Stomach (tissue), 9 donors: Measurements from ENCODE around the gene RYR3. TPM values are rescaled to one million over a fixed set of nuclear protein-coding genes. Genes with fewer than 3 reads are reported as not detected.

Experiments used
- DNase-seq, 2 donors: peaks; one replicate each; pipeline versions ENCODE4 v3.0.0 to v3.0.0-alpha.2; 2013 to 2019
- H3K27ac ChIP-seq, 5 donors: fragments of 200-600 bp in 4 of 5; sonication (generic) in 4 of 5; one replicate each; pipeline ENCODE4 v1.5.1; 2013 to 2019; ENCODE audit warnings: mild to moderate bottlenecking in 1 of 5, moderate library complexity in 1 of 5
- H3K27me3 ChIP-seq, 3 donors: fragments of 200-600 bp; sonication (generic); one replicate each; pipeline ENCODE4 v1.5.1; 2017 to 2019; ENCODE audit warnings: mixed run types in 1 of 3
- H3K36me3 ChIP-seq, 4 donors: fragments of 200-600 bp; sonication (generic); 1 replicate in 3 of 4; 2 replicates in 1 of 4; pipeline ENCODE4 v1.5.1; 2016 to 2019
- H3K4me1 ChIP-seq, 4 donors: fragments of 200-600 bp; sonication (generic); one replicate each; pipeline ENCODE4 v1.5.1; 2016 to 2019
- H3K4me3 ChIP-seq, 4 donors: fragments of 200-600 bp; sonication (generic) in 3 of 4; one replicate each; pipeline ENCODE4 v1.5.1; 2016 to 2019; ENCODE audit warnings: mild to moderate bottlenecking in 1 of 4
- H3K9me3 ChIP-seq, 4 donors: fragments of 200-600 bp; sonication (generic); one replicate each; pipeline ENCODE4 v1.5.1; 2016 to 2019
- EP300 ChIP-seq: sonication (generic); formaldehyde crosslinking; IDR thresholded peaks from one replicate; pipeline ENCODE4 v1.6.1; 2017; ENCODE audit warnings: antibody characterized with exemption
- POLR2A ChIP-seq, 4 donors: fragments of 450-650 bp; IDR thresholded peaks; one replicate each; pipeline ENCODE4 v1.6.1; 2016; ENCODE audit warnings: antibody characterized with exemption in 4 of 4, control low read depth in 2 of 4, mild to moderate bottlenecking in 1 of 4, moderate library complexity in 1 of 4
- POLR2AphosphoS5 ChIP-seq, 3 donors: sonication (generic); formaldehyde crosslinking; IDR thresholded peaks; one replicate each; pipeline ENCODE4 v1.6.1; 2016; ENCODE audit warnings: antibody characterized with exemption in 3 of 3
- WGBS, 5 donors: extraction: QIAGEN DNeasy Blood & Tissue Kit in 3 of 5; methylation state at CpG; one replicate each; pipeline versions ENCODE4 v1.1.5 to v1.1.7; 2013 to 2018; 5-methylcytosine and 5-hydroxymethylcytosine counted together
- intact Hi-C: fragments of 100-400 bp; cut with DNase I; formaldehyde crosslinking; loops from one replicate; pipeline ENCODE4 v1.15.1; 2023; ENCODE audit warnings: low total_unique reads
- polyA plus RNA-seq, 3 donors: library from polyadenylated mRNA; stranded (reverse); fragments of 200-250 nt; gene quantifications; one replicate each; pipeline ENCODE4 v1.2.3, GENCODE V29; 2013
- total RNA-seq, 5 donors: library from RNA; depleted of rRNA; stranded (reverse); fragments of >200 nt; gene quantifications; one replicate each; pipeline versions ENCODE4 v1.1.0 to v1.2.3, GENCODE V29; 2014 to 2016
- TF ChIP-seq, protein P1 (sequence below), 7 experiments: fragments of 450-650 bp in 4 of 7; fragments of 200-600 bp in 3 of 7; sonication (generic) in 3 of 7; IDR thresholded peaks; one replicate each; pipeline ENCODE4 v1.5.1; 2016 to 2019; ENCODE audit warnings: antibody characterized with exemption in 7 of 7, control low read depth in 2 of 7, mild to moderate bottlenecking in 1 of 7
- donor health status: healthy with polysubstance abuse.
- donor health status: Bipolar disorder and iron deficiency.
- donor health status: healthy.

RYR3 gene
- total and polyA plus RNA-seq, 8 donors: 0.12 to 36.2 (median 4.0) TPM

DNA sequence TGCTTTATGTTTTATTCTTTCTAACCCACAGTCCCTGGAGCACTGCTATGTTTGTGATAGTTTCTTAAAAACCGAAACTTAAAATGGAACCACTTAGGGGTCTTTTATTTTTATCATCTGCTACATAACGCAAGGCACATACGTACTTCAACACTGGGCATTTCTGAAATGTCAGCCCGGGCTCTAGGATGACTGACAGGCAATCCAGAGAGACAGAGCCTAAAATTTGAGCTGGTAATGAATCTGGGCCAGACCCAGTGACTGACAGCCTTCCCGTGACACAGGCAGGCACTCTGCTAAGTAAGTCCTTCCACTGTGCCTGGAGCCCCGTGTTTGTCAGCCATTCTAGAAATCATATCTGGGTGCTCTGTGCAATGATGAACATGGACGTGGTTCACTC lies 84.6 kb downstream of the RYR3 start:
- Histone ChIP-seq H3K36me3 (no peaks in the 10 kb centered on the region), H3K9me3 (no peaks in the 10 kb centered on the region), H3K4me3 (no peak overlapping the region), H3K4me1 (no peaks in the 10 kb centered on the region), H3K27ac (no peak overlapping the region), H3K27me3 (no peaks in the 10 kb centered on the region)
- whole genome bisulfite sequencing, 5 donors: 70 to 86% (median 83%) methylated on average over 7 of the region's 7 CpGs
- TF ChIP-seq, protein P1, sequence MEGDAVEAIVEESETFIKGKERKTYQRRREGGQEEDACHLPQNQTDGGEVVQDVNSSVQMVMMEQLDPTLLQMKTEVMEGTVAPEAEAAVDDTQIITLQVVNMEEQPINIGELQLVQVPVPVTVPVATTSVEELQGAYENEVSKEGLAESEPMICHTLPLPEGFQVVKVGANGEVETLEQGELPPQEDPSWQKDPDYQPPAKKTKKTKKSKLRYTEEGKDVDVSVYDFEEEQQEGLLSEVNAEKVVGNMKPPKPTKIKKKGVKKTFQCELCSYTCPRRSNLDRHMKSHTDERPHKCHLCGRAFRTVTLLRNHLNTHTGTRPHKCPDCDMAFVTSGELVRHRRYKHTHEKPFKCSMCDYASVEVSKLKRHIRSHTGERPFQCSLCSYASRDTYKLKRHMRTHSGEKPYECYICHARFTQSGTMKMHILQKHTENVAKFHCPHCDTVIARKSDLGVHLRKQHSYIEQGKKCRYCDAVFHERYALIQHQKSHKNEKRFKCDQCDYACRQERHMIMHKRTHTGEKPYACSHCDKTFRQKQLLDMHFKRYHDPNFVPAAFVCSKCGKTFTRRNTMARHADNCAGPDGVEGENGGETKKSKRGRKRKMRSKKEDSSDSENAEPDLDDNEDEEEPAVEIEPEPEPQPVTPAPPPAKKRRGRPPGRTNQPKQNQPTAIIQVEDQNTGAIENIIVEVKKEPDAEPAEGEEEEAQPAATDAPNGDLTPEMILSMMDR (IDR thresholded peaks at IDR 0.05): no peak
- TF ChIP-seq POLR2A (IDR thresholded peaks at IDR 0.05) (no peak), EP300 (no peak)
- DNase-seq: no peak
- intact Hi-C loops: no loop called here

DNA sequence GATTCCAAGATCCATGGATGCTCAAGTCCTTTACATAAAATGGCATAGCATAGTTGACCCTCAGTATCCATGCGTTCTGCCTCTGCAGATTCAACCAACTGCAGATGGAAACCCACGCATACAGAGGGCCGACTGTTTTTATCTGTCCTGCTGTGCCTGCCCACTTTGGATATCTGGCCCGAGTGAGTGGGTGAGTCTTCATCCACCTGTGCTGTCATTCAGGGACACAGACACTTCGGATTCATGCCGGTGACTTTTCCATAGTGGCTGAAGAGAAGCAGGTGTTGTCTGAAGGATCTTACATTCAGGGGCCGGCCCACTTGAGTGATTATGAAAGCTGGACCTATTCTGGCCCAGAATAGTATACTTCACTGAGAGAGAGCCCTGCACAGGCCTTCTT lies 85.1 kb downstream of the RYR3 start:
- Histone ChIP-seq H3K4me1 (no peaks in the 10 kb centered on the region), H3K36me3 (no peaks in the 10 kb centered on the region), H3K9me3 (no peaks in the 10 kb centered on the region), H3K4me3 (no peak overlapping the region), H3K27me3 (no peaks in the 10 kb centered on the region), H3K27ac (no peak overlapping the region)
- WGBS, 5 donors: 74 to 83% (median 79%) methylated on average over 7 of the region's 7 CpGs
- no peak for DNase-seq
- no peak for TF ChIP-seq POLR2A (IDR thresholded peaks at IDR 0.05)
- no peak for TF ChIP-seq EP300
- no peak for TF ChIP-seq POLR2AphosphoS5 (IDR thresholded peaks at IDR 0.05)
- TF ChIP-seq, protein P1 (IDR thresholded peaks at IDR 0.05): no peak
- intact Hi-C loops: no loop called here

DNA sequence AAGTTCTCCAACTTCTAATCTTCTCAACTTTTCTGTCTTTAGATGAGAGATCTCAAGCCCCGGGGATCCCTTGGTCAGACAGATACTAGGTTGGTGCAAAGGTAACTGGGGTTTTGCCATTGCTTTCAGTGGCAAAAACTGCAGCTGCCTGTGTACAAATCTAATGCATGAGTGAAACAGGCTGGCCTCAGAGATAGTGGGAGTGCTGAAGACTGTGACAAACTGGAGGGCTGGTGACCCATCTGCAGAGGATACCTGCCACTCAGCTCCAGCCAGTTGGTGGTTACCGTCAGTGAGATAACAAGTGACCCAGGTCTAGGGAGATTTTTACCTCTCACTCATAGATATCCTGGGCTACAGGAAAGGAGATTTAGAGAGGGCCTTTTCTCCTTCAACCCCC lies 85.7 kb downstream of the RYR3 start:
- intact Hi-C loops: no loop called here
- no peaks in the 10 kb centered on the region for H3K36me3 ChIP-seq
- no peak overlapping the region for H3K4me3 ChIP-seq
- H3K9me3 ChIP-seq: no peaks in the 10 kb centered on the region
- DNase-seq: no peak
- TF ChIP-seq EP300 (no peak), POLR2A (IDR thresholded peaks at IDR 0.05) (no peak), POLR2AphosphoS5 (IDR thresholded peaks at IDR 0.05) (no peak)
- TF ChIP-seq, protein P1 (IDR thresholded peaks at IDR 0.05): no peak
- H3K27ac ChIP-seq: no peak overlapping the region
- no peaks in the 10 kb centered on the region for H3K27me3 ChIP-seq
- H3K4me1 ChIP-seq: no peaks in the 10 kb centered on the region
- WGBS, 5 donors: 50 to 75% (median 68%) methylated on average over 2 of the region's 2 CpGs

DNA sequence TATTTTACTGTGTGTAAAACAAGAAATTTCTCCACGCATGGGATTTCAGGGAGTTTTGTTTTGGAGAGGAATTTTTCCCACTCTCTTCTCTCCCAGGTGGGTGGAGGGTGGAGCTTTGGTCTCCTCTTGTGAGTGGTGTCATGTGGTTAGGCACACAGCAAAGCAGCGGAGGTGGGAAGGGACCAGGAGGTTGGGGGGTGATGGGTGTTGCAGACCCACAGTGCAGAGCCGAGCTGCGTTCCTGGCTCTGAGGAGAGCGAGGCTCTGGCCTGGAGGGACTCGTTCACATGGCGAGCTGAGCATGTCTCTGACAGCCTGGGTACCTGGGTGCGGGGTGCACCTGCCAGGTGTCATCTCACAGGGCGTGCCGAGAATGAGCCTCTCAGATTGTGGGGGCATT lies 87.8 kb downstream of the RYR3 start:
- H3K27ac ChIP-seq: no peak overlapping the region
- no peak for DNase-seq
- no peaks in the 10 kb centered on the region for H3K27me3 ChIP-seq
- 71 to 88% (median 79%) methylated on average over 10 of the region's 10 CpGs for WGBS, 5 donors
- H3K9me3 ChIP-seq: no peaks in the 10 kb centered on the region
- H3K36me3 ChIP-seq: no peaks in the 10 kb centered on the region
- TF ChIP-seq POLR2A (IDR thresholded peaks at IDR 0.05): no peak
- no peak for TF ChIP-seq POLR2AphosphoS5 (IDR thresholded peaks at IDR 0.05)
- TF ChIP-seq, protein P1 (IDR thresholded peaks at IDR 0.05): no peak
- TF ChIP-seq EP300: no peak
- no peaks in the 10 kb centered on the region for H3K4me1 ChIP-seq
- H3K4me3 ChIP-seq: no peak overlapping the region
- intact Hi-C loops: no loop called here
